Liver (tissue), 3 donors: ENCODE results near the gene LMF1.

Source experiments
- JUND ChIP-seq, 2 donors: IDR thresholded peaks; 2 replicates each; pipeline ENCODE4 v1.6.1; 2016; ENCODE audit warnings: antibody characterized with exemption in 2 of 2
- RAD21 ChIP-seq, 2 donors: IDR thresholded peaks; 2 replicates each; pipeline ENCODE4 v1.6.1; 2016; ENCODE audit warnings: antibody characterized with exemption in 2 of 2, mild to moderate bottlenecking in 2 of 2
- TAF1 ChIP-seq: conservative IDR thresholded peaks from 2 replicates; pipeline ENCODE4 v1.6.1; 2016; ENCODE audit warnings: antibody characterized with exemption, mild to moderate bottlenecking
- TF ChIP-seq, protein P1 (sequence below): fragments of 150-350 bp; IDR thresholded peaks from 2 replicates; pipeline ENCODE4 v1.5.1; 2017; ENCODE audit warnings: improper control_type of control experiment, low read depth, low read length; ENCODE audit not compliant: missing input control
- TF ChIP-seq, protein P2 (sequence below): IDR thresholded peaks from 2 replicates; pipeline ENCODE4 v1.6.1; 2016; ENCODE audit warnings: antibody characterized with exemption
- TF ChIP-seq, protein P3 (sequence below): IDR thresholded peaks from 2 replicates; pipeline ENCODE4 v1.6.1; 2016; ENCODE audit warnings: antibody characterized with exemption, mild to moderate bottlenecking
- donor health status: healthy.
- donor health status: healthy.

DNA sequence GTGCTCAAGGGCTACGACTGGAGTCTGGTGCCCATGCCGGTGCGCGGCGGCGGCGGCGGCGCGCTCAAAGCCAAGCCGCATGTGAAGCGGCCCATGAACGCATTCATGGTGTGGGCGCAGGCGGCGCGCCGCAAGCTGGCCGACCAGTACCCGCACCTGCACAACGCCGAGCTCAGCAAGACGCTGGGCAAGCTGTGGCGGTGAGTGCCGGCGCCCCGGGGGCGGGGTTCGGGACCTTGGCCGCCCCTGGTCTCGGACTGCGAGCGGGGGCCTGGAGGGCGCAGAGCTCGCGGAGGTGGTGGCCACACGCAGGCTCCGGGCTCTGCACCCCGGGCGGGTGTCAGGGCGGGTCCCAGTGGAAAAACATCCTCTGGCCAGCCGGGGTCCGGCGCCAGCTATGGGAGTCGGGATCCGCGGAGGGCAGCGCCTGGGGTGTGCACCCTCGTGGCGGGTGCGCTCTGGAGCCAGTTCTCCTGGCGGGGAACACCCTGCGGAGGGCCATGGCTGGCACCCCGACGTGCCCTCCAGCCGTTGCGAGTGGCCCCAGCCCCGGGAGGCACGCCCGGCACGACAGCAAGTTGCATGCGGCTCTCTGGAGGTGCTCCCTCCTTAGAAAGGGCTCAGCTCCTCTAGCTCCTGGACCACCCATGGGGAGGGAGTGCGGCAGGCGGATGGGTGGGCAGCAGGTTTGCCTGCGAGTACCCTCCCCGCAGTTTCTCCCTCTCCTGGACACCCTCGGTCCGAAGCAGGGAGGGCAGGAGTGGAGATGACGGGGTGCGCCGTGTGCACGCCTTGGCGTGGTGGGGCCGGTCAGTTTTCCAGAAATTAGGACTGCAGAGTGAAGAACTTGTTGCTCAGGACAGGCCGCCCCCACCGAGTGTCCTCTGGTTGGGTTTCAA lies 11.6 kb upstream of the LMF1 start:
- TF ChIP-seq, protein P1, sequence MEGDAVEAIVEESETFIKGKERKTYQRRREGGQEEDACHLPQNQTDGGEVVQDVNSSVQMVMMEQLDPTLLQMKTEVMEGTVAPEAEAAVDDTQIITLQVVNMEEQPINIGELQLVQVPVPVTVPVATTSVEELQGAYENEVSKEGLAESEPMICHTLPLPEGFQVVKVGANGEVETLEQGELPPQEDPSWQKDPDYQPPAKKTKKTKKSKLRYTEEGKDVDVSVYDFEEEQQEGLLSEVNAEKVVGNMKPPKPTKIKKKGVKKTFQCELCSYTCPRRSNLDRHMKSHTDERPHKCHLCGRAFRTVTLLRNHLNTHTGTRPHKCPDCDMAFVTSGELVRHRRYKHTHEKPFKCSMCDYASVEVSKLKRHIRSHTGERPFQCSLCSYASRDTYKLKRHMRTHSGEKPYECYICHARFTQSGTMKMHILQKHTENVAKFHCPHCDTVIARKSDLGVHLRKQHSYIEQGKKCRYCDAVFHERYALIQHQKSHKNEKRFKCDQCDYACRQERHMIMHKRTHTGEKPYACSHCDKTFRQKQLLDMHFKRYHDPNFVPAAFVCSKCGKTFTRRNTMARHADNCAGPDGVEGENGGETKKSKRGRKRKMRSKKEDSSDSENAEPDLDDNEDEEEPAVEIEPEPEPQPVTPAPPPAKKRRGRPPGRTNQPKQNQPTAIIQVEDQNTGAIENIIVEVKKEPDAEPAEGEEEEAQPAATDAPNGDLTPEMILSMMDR, result no peak
- TF ChIP-seq, protein P2, sequence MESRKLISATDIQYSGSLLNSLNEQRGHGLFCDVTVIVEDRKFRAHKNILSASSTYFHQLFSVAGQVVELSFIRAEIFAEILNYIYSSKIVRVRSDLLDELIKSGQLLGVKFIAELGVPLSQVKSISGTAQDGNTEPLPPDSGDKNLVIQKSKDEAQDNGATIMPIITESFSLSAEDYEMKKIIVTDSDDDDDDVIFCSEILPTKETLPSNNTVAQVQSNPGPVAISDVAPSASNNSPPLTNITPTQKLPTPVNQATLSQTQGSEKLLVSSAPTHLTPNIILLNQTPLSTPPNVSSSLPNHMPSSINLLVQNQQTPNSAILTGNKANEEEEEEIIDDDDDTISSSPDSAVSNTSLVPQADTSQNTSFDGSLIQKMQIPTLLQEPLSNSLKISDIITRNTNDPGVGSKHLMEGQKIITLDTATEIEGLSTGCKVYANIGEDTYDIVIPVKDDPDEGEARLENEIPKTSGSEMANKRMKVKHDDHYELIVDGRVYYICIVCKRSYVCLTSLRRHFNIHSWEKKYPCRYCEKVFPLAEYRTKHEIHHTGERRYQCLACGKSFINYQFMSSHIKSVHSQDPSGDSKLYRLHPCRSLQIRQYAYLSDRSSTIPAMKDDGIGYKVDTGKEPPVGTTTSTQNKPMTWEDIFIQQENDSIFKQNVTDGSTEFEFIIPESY, result no peak
- TF ChIP-seq TAF1 (no peak), JUND (IDR thresholded peaks at IDR 0.05) (no peak), RAD21 (IDR thresholded peaks at IDR 0.05) (no peak)
- TF ChIP-seq, protein P3, sequence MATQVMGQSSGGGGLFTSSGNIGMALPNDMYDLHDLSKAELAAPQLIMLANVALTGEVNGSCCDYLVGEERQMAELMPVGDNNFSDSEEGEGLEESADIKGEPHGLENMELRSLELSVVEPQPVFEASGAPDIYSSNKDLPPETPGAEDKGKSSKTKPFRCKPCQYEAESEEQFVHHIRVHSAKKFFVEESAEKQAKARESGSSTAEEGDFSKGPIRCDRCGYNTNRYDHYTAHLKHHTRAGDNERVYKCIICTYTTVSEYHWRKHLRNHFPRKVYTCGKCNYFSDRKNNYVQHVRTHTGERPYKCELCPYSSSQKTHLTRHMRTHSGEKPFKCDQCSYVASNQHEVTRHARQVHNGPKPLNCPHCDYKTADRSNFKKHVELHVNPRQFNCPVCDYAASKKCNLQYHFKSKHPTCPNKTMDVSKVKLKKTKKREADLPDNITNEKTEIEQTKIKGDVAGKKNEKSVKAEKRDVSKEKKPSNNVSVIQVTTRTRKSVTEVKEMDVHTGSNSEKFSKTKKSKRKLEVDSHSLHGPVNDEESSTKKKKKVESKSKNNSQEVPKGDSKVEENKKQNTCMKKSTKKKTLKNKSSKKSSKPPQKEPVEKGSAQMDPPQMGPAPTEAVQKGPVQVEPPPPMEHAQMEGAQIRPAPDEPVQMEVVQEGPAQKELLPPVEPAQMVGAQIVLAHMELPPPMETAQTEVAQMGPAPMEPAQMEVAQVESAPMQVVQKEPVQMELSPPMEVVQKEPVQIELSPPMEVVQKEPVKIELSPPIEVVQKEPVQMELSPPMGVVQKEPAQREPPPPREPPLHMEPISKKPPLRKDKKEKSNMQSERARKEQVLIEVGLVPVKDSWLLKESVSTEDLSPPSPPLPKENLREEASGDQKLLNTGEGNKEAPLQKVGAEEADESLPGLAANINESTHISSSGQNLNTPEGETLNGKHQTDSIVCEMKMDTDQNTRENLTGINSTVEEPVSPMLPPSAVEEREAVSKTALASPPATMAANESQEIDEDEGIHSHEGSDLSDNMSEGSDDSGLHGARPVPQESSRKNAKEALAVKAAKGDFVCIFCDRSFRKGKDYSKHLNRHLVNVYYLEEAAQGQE, result no peak
